DMS114 treated with DMSO at 0.1 percent for 48 hours (cell line): ENCODE measurements around the gene TET3.

Experiments used
- DNase-seq: peaks from one replicate; lab custom pipeline; 2025; ENCODE audit not compliant: unreplicated experiment; lab: John Stamatoyannopoulos, UW

Gene TET3

DNA sequence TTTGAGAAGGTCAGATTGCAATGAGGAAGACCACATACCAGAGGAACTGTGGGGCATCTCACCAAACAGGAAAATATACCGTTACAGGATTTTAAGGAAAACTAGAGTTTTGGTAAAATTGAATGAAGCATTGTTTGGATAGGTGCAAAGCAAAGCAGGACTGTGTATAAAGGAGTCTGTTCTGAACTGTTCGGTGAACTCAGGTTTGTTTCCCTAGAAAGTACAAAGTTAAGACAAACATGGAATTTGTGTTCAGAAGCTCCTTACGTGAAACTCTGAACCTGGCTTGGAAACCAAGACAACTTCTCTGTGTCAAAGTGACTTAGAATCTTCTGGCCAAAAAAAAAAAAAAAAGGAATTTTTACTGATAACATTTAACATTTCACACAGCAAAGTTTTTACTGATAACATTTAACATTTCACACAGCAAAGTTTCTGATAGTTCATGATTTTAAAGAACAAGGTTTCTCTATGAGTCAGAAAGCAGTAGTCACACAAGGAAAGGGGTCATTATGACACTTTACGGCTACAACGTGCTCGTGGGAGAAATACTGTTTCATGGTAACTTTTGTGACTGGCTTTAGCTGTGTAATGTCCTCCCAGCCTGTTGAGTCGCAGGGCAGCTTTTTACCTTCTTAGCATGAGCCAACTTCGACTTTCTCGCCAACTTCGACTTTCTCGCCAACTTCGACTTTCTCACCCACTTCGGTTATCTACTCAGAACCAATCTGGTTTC lies 21.2 kb upstream of the TET3 start:
- no peak for DNase-seq

DNA sequence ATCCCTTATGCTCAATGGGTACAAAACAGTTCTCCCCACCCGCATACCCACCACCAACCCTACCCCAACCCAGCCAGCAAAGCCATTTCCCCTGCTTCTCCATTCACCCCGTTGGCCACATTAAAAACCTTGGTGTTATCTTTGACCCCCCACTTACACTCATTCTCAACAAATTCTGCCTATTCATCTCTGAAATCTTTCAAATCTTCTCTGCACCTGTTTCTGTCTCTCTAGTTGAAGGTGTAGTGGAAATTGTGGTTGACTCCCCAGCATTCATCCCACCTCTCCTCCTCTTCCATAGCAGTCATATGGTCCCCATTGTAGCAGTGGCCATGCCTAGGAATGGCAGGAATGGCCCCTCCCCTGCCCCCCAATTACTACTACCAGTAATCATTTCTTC lies 20.5 kb upstream of the TET3 start:
- DNase-seq, result no peak

DNA sequence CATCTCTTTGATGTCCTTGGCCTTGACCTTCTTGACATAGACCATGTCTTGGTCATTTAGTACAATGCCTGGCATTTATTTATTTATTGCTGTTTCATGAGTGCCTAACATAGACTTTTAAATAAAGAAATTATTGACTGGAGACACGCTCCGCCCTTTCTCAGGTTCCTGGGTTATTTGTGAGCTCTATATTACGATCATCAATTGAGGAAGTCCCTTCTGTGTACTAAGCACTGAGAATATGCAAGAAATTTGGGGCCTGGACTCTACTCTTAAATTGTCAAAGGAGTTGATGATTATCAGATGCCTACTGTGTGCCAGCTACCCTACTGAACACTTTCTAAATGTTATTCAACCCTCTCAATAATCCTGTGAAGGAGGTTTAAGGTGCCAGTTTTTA lies 19.7 kb upstream of the TET3 start:
- DNase-seq, result no peak

DNA sequence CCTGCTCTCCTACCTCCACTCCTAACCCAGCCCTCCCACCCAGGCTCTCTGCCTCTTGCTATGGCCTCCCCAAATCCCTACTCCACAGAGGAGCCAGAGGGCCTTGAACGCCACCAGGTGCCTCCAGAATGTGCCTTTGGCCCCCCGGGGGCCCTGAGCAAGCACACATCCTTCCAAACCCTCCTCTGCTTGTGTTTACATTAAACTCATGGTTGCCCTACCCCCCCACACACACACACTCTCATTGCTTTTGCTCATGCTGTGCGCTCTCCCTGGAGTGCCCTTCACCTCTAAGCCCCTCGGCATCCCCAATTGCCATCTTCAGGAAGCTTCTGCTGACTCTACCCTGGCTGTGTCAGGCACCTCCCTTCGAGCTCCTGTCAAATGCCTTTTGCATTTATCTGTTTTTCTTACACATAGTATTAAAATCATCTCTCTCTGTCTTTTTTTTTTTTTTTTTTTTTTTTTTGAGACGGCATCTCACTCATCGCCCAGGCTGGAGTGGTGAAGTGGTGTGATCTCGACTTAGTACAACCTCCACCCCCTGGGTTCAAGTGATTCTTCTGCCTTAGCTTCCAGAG lies 16.3 kb upstream of the TET3 start:
- no peak for DNase-seq

DNA sequence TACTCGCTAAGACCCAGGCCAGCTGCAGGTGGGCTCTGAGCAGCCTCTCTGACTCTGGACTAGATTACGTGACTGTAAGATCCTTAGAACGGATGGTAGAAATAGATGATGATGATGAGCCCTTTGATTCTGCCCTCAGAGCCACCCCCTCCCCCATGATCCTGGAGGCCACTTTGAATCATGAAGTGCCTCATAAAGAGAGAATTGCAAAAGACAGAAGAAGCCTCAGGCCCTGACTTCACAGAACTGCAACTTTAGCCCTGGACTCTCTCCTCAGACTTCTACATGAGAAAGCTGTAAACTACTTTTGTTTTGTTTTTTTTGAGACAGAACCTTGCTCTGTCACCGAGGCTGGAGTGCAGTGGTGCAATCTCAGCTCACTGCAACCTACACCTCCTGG lies 15.4 kb upstream of the TET3 start:
- DNase-seq, result no peak

DNA sequence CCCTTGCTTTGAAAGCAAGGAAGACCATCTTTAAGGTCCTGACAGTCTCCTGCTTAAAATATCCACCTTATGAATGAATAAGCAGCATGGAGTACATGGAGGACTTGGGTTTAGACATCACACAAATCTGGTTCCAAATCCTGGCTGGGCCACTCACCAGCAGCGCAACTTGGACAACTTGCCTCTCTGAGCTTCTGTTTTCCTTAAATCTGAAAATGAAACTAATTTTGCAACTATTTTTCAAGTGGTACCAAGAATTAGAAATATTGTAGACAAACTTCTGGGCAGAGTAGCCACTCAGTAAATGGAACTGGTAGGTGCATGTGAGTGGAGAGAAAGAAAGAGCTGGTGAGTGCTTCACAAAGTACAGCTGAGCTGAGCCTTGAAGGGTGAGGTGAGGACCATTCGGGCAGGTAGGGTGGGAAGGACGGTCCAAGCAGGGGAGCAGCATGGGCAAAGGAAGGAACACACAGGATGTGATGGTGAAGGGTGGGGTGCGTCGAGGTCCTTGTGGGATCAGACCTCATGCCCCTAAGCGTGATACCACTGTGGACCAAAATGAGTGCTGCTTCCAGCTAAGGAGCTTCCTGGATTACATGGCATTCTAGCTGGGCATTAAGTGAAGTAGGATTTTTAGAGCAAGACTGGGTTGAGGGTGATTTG lies 14.4 kb upstream of the TET3 start:
- no peak for DNase-seq

DNA sequence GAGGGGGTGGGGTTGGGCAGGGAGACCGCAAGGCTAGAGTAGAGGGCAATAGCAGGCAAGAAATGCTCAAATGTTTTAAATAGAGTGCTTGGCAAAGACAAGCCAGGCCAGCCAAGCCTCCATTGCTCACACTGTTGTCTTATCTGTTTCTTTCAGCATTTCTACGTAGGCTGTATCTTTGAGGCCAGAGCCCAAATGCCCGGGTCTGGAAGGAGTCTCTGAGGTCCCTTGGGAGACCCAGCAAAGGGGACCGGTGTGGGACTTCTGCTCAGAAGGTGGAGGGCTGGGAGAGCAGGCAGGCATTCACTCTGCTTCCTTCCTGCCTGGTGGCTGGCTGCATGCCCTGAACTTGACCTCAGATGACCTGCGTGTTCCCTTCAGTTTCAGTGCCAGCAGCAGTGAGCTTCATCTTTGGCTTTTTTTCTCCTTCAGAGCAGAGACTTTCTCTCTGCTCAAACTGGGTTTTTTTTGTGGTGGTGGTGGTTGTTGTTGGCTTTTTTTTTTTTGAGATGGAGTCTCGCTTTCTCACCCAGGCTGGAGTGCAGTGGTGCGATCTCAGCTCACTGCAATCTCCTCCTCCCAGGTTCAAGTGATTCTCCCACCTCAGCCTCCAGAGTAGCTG lies 13.7 kb upstream of the TET3 start:
- DNase-seq, result no peak

DNA sequence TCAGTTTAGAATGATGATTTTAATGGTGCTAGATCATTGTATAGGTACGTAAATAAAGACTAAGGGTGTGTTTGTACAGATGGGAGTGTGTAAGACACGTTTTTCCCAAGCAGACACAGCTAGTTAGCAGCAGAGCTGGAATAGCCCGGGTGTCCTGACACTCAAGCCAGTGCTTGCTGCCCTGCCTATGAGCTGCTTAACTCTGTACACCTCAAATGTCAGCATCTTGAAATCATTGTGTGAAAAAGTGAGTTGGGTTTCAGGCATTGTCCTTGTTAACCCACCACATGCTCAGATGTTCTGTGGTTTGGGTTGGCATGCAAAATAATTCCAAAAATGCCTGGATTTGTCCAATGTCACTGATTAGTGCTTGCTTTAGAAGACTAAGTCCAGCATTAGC lies 13.0 kb upstream of the TET3 start:
- no peak for DNase-seq

DNA sequence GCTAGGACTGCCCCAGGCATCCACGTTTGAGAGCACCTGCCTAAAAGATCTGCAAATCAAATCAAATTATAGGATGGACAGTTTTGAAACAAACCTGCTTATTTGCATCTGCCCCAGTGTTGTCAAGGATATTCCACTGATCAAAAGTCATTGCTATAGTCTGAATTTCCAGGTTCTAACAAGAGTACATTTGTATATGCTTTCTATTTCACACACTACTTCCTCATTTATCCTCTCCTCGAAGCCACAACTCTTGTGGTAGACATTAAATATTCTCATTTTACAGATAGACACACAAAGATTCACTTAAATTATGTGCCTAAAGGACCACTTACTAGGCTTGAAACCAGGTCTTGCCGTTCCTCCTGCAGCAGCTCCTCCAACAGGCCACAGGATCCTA lies 11.9 kb upstream of the TET3 start:
- no peak for DNase-seq

DNA sequence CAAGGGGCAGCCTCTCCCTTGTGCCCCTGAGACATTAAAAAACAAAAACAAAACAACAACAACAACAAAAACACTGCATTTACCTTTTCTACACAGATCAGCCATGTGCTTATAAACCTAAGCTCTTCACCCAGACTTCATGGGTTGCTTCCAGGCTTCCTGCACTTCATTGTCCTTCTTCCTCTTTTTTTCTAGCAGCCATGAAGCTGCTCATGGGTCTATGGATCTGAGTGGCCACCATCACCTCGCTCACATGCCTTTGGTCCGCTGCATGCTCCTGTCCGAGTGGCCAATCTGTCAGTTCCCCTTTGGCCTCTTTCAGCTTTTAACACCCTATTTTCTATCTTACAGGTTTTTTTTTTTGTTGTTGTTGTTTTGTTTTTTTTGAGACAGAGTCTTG lies 9.0 kb upstream of the TET3 start:
- no peak for DNase-seq

DNA sequence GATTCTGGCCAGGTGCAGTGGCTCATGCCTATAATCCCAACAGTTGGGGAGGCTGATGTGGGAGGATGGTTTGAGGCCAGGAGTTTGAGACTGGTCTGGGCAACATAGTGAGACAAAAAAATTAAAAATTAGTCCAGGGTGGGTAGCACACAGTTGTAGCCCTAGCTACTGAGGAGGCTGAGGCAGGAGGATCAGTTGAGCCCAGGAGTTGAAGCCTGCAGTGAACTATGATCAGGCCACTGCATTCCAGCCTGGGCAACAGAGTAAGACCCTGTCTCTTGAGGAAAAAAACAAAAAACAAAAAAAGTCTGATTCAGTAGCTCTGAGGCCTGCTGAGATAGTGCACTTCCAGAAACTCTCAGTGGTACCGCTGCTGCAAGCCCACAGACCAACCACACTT lies 7.9 kb upstream of the TET3 start:
- DNase-seq, result no peak

DNA sequence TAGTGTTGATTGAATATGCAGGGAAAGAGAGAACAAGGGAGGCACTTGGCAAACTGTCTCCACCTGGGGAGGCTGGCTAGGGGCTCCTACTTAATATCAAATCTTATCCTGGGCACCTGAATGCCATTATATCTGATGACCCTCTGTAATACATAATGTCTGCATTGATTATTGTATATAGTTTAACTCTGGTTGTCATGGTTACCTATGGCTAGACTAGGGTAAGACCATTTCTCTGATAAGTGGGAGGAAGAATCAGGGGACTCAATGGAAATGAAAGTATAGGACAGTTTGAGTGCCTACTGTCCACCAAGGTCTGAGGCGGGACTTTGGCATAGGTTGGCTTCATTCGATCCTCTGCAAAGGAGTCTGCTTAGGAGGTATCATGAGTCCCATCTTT lies 7.2 kb upstream of the TET3 start:
- no peak for DNase-seq

DNA sequence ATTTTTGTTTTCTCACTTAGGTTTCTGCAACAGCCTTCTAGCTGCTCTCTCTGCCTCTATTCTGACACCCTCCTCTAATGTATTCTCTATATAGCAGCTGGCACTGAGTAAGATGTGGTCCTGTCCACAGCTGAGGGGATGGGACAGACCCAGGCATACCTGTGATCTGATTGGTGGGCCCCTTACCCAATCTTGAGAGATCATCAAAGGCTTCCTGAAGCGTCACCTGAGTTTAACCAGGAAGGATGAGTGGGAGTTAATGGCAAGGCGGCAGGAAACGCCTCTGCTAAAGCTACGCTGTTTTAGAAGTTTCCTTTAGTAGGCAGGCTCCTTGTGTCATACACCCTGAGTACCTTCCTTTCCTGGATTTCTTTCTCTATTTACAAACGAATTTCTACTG lies 5.7 kb upstream of the TET3 start:
- no peak for DNase-seq

DNA sequence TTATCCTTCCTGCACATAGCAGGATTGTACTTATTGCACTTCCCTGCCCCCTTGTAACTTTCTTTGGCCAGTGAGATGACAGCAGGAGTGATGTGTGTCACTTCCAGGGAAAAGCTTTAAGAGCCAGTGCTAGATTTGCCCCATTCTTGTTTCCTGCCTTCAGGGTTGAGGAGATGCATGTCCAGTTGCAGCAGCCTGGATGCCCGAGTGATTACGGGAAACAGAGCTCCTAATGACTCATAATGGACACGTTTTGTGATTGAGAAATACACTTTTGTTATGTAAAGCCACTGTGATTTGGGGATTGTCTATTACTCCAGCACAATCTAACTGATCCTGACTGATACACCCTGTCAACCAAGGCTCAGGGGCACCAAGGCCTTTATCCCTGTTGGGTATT lies 5.0 kb upstream of the TET3 start:
- DNase-seq, result no peak

DNA sequence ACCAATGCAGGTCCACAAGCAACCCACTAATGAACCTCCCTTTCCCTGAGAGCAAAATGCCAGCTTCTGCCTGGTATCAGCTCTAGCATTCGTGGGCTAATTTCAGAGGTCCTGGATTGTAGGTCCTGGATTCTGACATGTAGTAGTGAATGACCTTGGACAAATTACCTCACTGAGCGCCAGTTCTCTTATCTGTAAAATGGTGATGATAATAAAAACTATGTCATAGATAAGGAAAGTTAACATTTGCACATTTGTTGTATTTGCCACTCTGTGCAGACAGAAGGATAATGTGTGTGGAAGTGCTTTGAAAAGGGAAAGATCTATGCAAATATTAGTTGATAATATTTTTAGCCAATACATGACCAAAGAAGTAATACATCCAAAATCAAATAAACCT lies 4.1 kb upstream of the TET3 start:
- no peak for DNase-seq

DNA sequence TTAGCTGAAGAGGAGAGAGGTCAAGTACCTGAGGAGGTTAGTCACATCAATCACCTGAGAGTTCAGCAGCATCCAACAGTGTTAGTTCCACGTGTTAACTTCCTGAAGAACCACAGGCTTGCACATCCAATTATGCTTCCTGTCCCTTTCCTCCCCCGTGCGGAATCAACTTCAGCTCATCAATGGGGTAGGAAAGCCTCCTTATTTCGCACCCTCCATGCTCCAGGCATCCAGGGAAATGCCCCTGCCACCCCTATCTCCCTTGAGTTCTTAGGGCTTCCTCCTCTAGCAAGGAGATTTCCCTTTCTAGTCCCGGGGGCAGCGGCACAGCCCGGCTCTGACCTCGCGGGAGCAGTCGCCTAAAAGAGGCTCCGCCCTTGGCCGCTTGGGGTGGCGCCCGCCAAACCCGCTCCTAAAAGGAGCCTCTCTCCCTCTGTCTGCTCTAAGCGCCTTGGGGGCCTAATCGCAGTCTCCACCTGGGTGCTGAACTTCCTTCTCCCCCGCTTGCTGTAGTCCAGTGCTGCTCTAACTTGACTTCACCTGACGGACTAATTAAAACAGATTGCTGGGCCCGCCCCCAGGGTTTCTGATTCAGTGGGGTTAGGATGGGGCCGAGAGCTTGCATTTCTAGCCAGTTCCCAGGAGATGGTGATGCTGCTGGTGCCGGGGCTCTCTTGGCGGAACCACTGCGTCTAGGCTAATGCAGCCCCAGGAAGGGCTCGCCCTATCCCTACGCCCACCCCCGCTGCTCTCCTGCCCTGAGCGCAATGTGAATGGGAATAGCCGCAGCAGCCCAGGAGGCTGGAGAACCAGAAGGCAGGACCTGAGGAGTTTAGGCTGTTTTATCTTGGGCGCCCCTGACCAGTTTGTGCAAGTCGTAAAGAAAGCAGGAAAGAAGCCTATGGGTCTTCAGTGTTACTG lies 3.4 kb upstream of the TET3 start:
- DNase-seq, result no peak

DNA sequence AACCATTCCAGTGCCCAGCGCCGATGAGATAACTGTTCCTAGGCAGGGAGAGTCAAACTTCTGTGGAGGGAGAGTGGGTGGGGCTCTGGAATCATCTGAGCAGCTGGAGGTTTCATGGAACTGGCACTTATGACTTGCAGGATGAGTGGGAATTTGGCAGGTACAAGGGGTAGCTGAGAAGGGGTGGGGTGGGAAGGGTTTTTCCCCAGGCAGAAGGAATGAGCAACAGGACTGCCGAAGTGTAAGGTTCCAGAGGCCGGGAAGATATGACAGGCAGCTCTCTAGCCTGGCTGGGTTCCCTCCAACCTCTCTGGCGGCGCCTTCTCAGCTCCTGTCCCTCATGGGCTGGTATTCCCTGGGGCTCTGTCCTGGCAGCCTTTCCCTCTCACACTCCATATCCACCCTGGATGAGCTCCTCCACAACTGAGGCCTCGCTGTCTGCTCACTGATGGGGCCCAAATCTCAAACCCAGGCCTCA lies 2.5 kb upstream of the TET3 start:
- no peak for DNase-seq

DNA sequence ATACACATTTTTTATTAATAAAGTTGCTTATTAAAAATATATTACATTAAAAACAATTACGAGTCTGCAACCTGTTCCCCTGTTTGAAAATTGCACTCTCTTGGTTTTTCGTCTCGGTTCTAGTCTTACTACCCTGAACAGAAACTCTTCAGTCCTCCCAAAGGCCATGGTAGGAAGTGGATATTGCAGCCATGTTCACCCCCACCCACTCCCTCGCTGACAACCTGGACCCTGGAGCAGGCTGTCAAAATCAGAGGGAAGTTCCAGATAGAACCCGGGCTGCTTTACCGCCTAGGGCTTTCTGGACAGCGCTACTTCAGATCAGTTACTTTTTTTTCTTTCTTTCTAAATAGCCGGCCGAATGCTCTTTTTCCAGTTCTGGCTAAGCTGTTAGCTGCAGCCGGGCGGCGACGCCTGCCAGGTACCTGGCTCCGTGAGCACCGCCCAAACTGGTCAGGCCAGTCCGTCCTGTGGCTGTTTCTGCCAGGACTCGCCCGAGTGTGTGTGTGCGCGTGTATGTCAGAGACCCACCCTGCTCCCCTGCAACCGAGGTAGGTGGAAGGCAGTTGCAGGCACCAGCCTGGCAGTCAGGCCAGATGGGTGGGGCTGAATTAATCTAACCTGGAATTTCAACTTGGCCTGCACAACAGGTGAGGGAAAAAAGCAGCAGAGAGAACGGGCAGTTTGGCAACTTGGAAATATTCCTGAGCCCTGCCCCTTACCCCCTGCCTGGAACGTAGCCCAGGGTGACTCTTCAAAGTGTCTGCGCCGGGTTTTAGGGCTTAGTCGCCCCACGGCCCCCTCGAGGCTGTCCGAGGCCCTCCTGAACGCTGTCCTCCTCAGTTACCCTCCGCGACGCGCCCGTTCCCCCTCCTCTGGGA lies 1.1 kb upstream of the TET3 start:
- peak; percentile 17 for DNase-seq

DNA sequence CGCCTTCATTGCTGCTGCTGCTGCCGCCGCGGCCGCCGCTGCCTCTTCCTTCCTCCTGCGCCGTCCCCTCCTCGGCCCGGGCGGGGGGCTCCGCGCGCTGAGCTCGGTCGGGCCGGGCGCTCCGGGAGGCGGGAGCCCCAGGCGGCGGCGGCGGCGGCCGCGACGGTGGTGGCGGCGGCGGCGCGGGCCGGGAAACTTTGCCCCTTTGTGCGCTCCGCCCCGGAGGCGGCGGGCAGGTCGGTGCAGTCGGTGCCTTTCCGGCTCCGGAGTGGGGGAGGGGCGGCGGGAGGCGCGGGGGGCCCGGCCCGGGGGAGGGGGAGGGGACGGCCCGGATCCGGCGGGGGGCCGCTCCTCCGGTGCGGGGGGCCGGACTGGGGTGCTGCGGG lies 205 bp downstream of the TET3 start:
- no peak for DNase-seq
